Loucy (cell line): ENCODE results near the gene ICE1.

Source experiments
- H2AFZ ChIP-seq: fragments of 200-600 bp; sonication (generic); 2 replicates; pipeline ENCODE4 v1.6.0; 2016; ENCODE audit warnings: antibody characterized with exemption, mild to moderate bottlenecking, low read length, moderate library complexity
- H3F3A ChIP-seq: fragments of 200-600 bp; 2 replicates; pipeline ENCODE4 v1.6.0; 2016; ENCODE audit warnings: antibody characterized with exemption, low read depth, mild to moderate bottlenecking
- H3K27me3 ChIP-seq: fragments of 200-600 bp; sonication (generic); 2 replicates; pipeline ENCODE4 v1.6.1; 2014; ENCODE audit warnings: low read length, mild to moderate bottlenecking; ENCODE audit not compliant: insufficient read depth, poor library complexity, severe bottlenecking
- H3K36me3 ChIP-seq: fragments of 200-600 bp; sonication (generic); 2 replicates; pipeline ENCODE4 v1.6.1; 2016; ENCODE audit warnings: low read length; ENCODE audit not compliant: insufficient read depth
- H3K4me1 ChIP-seq: fragments of 200-600 bp; sonication (generic); 2 replicates; pipeline ENCODE4 v1.5.1; 2014; ENCODE audit warnings: low read length, mild to moderate bottlenecking; ENCODE audit not compliant: insufficient read depth, poor library complexity, severe bottlenecking
- H3K4me2 ChIP-seq: fragments of 200-600 bp; sonication (generic); 2 replicates; pipeline ENCODE4 v1.6.0; 2014; ENCODE audit warnings: antibody characterized with exemption, low read length, low read depth, mild to moderate bottlenecking; ENCODE audit not compliant: poor library complexity, severe bottlenecking
- H3K4me3 ChIP-seq: fragments of 200-600 bp; sonication (generic); 2 replicates; pipeline ENCODE4 v1.5.1; 2014; ENCODE audit warnings: low read length, mild to moderate bottlenecking, mixed read lengths; ENCODE audit not compliant: poor library complexity, severe bottlenecking
- H3K79me2 ChIP-seq: fragments of 200-600 bp; sonication (generic); 2 replicates; pipeline ENCODE4 v1.6.1; 2014; ENCODE audit warnings: low read length; ENCODE audit not compliant: insufficient read depth
- H3K9ac ChIP-seq: fragments of 200-600 bp; sonication (generic); 2 replicates; pipeline ENCODE4 v1.6.0; 2014; ENCODE audit warnings: mild to moderate bottlenecking, low read depth, low read length, moderate library complexity; ENCODE audit not compliant: poor library complexity, severe bottlenecking
- H3K9me2 ChIP-seq: fragments of 200-600 bp; sonication (generic); replicated peaks from 2 replicates; pipeline ENCODE4 v1.6.1; 2016; ENCODE audit warnings: low read depth, low read length, mixed read lengths
- H3K9me3 ChIP-seq: fragments of 200-600 bp; sonication (generic); 2 replicates; pipeline ENCODE4 v1.6.1; 2014; ENCODE audit warnings: mild to moderate bottlenecking, antibody characterized with exemption, low read length, low read depth; ENCODE audit not compliant: insufficient read depth
- H4K20me1 ChIP-seq: fragments of 200-600 bp; sonication (generic); 2 replicates; pipeline ENCODE4 v1.6.0; 2014; ENCODE audit warnings: antibody characterized with exemption, low read length, mild to moderate bottlenecking; ENCODE audit not compliant: insufficient read depth, poor library complexity, severe bottlenecking
- EZH2phosphoT487 ChIP-seq: fragments of 200-600 bp; IDR thresholded peaks from 2 replicates; pipeline ENCODE4 v1.6.1; 2018; ENCODE audit warnings: antibody characterized with exemption, mild to moderate bottlenecking, moderate library complexity, borderline replicate concordance
- TF ChIP-seq, protein P1 (sequence below): fragments of 200-600 bp; sonication (generic); conservative IDR thresholded peaks from 2 replicates; pipeline ENCODE4 v1.5.1; 2014; ENCODE audit warnings: mild to moderate bottlenecking, antibody characterized with exemption, low read length

ICE1 gene

DNA sequence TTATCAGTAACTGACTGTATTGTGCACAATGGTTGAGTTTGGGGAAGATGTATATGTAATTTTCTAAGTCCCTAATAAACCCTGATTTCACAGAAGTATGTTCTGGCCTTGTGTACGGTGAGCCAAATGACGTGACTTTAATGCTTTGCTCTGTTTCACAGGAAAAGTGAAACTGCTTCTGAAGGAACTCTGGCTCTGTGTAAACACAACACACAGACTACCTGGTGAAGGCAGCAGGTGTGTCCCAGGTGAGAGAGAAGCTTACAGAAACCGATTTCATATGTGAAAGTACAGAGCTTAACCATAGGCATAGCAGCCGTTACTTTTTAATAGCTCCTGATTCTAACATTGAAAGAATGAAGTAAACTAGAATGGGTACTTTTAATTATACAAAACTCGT is 31.9 kb downstream of the ICE1 start:
- Histone ChIP-seq H2AFZ (no peak overlapping the region), H3K4me2 (no peak overlapping the region), H3K9me3 (no peaks in the 10 kb centered on the region), H3K36me3 (peaks cover 64% of the 10 kb centered on the region; the same call in 1 of the 2 replicates), H3K4me3 (no peak overlapping the region), H3K9ac (no peak overlapping the region), H4K20me1 (no peaks in the 10 kb centered on the region), H3K9me2 (no peaks in the 10 kb centered on the region), H3K4me1 (no peaks in the 10 kb centered on the region), H3K27me3 (no peaks in the 10 kb centered on the region), H3K79me2 (no peaks in the 10 kb centered on the region), H3F3A (no peaks in the 10 kb centered on the region)
- no peak for TF ChIP-seq EZH2phosphoT487
- TF ChIP-seq, protein P1, sequence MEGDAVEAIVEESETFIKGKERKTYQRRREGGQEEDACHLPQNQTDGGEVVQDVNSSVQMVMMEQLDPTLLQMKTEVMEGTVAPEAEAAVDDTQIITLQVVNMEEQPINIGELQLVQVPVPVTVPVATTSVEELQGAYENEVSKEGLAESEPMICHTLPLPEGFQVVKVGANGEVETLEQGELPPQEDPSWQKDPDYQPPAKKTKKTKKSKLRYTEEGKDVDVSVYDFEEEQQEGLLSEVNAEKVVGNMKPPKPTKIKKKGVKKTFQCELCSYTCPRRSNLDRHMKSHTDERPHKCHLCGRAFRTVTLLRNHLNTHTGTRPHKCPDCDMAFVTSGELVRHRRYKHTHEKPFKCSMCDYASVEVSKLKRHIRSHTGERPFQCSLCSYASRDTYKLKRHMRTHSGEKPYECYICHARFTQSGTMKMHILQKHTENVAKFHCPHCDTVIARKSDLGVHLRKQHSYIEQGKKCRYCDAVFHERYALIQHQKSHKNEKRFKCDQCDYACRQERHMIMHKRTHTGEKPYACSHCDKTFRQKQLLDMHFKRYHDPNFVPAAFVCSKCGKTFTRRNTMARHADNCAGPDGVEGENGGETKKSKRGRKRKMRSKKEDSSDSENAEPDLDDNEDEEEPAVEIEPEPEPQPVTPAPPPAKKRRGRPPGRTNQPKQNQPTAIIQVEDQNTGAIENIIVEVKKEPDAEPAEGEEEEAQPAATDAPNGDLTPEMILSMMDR: no peak

GRCh38 chr5:5456858-5457257 is 34.4 kb downstream of the ICE1 start:
- Histone ChIP-seq H3K79me2 (no peaks in the 10 kb centered on the region), H3K4me2 (no peak overlapping the region), H4K20me1 (no peaks in the 10 kb centered on the region), H2AFZ (no peak overlapping the region), H3K9ac (no peak overlapping the region), H3K4me3 (no peak overlapping the region), H3K9me2 (no peaks in the 10 kb centered on the region), H3K36me3 (peaks cover 81% of the 10 kb centered on the region; the same call in 1 of the 2 replicates), H3K4me1 (no peaks in the 10 kb centered on the region), H3F3A (no peaks in the 10 kb centered on the region), H3K9me3 (no peaks in the 10 kb centered on the region), H3K27me3 (no peaks in the 10 kb centered on the region)
- TF ChIP-seq, protein P1: no peak
- no peak for TF ChIP-seq EZH2phosphoT487

DNA sequence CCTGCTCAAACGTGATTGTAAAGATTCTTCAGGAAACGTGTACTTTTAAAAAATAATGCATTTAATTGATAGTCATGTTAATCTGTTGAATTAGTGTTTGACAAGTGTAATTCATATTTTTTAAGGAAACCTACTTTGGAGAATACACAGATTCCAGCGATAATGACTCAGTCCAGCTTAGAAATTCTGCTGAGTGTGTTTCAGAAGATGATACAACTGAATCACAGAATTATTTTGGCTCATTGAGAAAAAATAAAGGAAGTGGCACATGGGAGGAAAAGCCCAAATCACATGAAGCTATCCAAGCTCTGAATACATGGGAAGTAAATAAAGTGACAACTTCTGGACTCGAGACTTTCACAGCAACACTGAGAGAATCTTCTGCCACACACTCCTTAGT is 37.8 kb downstream of the ICE1 start:
- no peaks in the 10 kb centered on the region for H3K9me2 ChIP-seq
- H4K20me1 ChIP-seq: no peaks in the 10 kb centered on the region
- H3K36me3 ChIP-seq: peaks cover 81% of the 10 kb centered on the region; the same call in 1 of the 2 replicates

More for the DNA sequence above, 37.8 kb downstream of the ICE1 start:
- Histone ChIP-seq H3K4me2 (no peak overlapping the region), H3K4me1 (no peaks in the 10 kb centered on the region), H3F3A (no peaks in the 10 kb centered on the region), H3K27me3 (no peaks in the 10 kb centered on the region), H2AFZ (no peak overlapping the region), H3K79me2 (no peaks in the 10 kb centered on the region), H3K4me3 (no peak overlapping the region), H3K9me3 (no peaks in the 10 kb centered on the region), H3K9ac (no peak overlapping the region)
- TF ChIP-seq EZH2phosphoT487: no peak
- TF ChIP-seq, protein P1: no peak
